Cortex of kidney (tissue), 1 donor: ENCODE measurements around the gene CLCF1.

Experiments
- DNase-seq: peaks from one replicate; lab custom pipeline; 2025; lab: John Stamatoyannopoulos, UW

CLCF1 gene

DNA sequence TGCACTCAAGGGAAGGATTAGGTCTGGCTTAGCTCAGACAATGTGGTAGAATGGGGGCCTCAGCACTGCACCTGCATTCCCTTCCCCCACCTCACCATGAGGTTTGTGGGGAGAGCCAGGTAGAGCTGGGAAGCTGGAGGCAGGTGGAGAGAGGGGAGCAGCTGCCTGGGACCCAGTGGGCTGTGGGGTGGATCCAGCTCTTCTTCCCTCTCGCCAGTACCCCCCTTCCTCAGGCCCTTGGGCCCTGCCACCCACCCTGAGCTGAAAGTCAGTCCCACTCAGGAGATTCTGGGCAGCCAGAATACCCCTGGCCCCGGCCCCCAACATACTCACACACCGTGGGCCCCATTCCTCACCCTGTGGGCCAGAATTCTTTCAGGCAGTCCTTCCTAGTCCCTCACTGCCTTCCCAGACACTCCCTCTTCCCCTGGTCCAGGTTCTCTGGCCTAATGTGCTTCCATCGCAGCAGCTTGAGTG lies 17.0 kb downstream of the CLCF1 start:
- DNase-seq = no peak

DNA sequence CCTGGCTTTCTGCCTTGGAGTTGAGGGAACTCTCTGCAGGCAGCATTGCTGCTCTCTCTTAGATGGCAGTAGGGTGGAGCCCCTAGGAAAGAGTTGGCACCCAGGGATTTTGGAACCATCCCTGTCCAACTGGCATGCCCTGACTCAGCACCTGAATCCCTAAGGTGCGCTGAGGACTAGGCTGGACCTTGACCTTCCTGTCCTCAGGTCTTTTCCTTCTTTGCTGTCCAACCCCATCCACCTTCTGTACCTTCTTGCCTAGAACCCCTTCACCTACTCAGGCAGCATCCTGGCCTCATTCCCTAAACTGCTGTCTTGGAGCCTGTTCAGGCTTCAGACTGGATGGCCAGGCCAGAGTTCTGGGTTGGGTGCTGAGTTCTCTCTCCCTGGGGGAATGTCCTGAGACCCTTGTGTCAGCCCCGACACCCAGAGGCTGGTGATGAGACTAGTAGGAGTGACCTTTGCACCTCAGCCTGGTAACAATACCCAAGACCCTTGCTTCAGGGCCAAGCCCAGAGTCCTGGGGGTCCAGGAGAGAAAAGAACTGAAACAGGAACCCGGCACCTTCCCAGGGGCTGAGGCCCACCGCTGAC lies 17.5 kb downstream of the CLCF1 start:
- no peak for DNase-seq

DNA sequence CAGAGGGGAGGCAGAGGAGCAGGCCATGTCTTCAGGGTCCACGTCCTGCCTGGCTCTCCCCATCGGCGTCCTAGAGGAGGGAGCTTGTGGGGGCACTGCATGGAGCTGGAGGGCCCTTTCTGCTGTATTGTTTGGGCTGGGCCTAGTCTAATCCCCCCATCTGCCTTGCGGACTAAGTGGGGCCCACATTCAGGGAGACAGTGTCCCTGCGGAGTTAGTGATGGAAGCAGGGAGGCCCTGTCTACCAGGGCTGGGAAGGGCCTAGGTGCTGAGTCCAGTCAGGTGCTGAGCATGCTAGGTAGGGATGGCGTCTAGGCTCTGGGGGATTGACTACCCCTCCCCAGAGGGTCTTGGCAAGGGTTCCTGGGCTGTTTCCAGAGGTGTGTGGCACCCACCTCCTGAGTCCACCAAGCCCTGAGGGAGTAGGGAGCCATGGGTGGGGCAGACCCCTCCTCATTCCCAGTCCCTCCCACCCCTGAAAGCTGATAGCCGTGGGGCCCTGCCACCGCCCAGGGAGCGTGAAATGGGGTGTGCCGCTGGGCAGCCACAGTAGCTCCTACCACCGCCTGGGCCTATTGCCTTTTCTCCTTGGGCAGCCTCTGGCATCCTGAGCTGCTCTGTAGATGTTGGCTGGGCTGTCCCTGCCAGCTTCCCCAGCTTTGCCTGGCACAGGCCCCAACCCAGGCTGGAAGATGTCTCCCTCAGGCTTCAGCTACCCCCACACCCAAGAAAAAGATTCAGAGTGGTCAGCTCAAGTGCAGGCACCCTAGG lies 18.2 kb downstream of the CLCF1 start:
- no peak for DNase-seq

DNA sequence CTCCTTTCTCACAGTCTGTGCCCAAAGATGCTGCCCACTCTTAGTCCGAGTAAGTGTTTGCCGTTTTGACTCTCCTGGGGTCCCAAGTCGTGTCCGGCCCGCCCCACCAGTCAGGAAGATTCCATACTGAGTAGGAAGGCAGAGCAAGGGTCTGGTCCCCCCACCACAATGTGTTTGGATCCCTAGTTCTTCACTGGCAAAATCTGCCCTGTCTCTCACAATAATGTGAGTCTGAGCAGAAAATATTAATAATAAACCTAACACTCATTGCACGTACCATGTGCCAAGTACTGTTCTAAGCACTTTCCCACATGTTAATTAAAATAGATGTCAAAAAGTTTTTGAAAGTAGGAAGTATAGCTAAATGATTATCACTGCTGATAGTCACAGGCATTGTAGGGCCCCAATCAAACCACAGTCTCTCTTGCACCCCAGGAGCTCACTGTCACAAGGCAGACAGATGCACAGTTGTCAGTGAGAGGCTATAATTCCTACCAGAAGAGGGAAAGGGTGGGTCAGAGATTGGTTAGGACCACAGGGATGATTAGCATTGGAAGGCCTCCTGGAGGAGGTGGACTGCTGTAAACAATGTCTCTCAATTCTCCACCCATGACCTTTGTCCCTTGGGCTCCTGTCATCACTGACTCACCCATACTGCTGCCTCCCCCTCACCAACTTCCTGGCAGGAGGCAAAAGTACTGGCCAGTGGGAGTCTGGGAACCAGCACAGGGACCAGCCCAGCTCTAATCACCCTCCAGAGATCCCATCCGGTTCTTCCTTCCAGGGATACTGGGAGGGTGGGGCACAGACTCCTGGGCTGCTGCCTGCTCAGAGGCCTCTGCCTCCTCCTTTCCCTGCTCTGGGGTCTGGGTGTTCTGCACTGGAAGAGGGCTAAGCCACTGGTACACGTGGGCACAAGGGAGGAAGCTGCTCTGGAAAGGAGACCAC lies 19.0 kb downstream of the CLCF1 start:
- DNase-seq = no peak

DNA sequence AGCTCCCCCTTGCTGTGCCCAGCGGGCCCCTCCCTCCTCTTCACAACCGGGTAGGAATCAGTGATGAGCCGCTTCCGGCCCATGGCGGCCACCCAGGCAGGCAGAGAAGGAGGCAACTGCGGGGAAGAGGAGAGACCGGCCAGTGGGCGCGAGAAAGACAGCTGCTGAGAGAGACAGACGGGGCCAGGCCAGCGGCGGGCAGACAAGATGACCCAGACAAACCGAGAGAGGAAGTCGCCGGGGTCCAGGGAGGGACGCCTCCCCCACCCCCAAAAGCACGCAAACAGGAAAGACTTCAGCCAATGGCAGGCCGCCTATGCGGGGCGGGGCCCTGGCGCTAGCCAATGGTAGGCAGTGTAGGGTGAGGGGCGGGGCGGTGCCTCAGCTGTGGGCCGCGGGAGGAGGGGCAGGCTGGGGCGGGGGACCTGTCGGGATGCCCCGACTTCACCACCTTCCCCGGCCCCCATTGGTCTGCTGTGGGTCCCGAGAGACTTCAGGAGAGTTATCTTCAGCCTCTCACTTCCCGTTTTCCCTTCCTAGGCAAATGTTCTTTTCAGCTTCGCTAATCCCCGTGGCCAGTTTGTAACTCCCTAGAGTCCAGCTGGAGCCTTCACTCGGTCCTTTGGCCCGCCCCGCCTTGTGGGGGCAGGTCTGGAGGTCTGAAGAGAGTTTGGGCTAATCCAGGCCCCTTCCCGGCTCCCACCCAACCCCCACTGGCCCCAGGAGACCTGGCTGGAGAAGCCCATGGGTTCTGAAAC lies 19.9 kb downstream of the CLCF1 start, which contains the start of gene POLD4:
TSS of gene POLD4 (minus strand) at position 230 of the 758 bp plus-strand sequence. CDS start at position 83, 147 bp downstream.
- DNase-seq = no peak

DNA sequence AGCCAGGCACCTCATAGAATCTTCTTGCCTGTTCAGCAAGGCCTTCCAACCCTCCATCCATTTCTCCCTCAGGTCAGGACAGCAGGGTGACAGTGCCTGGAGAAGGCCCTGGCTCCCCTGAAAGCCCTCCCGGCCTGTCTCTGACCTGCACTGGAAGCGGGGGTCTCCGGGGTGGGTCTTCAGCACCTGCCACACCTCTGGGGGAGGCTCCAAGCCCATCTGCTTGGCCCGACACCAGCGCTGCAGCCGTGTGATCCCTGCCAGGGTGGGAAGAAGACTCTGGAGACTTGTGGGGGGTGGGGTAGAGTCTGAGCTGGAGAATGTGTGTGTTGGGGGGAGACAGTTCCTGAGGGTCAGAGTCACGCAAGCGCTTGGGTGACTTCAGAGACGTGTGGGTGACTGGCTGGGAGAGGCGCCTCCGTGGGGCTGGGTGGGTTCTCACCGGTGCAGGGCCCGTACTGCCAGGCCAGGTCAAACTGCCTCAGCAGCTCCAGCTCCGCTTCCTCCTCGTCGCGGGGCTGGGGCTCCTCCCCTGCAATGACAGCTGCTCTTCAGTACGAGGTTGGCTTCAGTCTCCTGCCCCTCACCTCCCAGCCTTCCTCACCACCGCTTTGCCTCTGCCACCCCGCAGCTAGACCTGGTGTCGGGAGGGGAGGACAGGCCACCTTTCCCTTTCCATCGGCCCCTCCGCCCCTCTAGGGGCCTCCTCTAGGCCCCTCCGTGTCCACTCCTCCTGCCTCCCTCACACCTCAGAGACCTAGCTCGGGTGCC lies 20.7 kb downstream of the CLCF1 start:
- DNase-seq = no peak

DNA sequence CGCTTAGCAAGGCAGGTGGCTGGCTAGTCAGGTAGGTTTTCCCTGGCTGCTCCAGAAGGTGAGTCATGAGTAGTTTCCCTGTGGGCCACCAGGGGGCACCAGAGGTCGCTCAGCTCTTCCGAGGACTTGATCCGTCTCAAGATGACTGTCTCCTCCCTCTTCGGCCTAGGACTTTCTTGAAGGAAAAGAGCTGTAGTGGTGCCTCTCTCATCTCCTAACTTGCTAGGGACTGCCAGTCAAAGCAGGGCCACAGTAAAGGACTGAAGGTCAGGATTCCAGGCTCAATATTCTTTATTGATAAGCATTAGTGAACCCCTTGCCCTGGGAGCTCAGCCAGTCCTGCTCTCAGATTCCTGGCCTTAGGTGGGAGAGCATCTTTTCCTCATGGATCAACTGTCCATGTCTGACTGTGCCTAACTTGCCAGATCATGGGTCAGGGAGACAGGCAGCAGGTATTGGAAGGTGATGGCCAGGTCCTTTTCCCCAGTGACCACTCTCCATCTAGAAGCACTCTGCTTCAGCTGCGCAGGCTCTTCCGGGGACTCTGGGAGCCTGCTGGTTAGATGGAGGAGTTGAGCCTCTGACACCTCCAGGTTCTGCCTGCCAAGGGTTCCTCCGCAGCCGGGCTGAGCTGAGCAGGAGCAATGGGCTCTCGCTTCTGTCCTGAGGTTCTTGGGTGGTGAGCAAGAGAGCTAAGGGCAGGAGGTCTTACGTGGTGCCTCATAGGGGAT lies 22.0 kb downstream of the CLCF1 start:
- DNase-seq = no peak

DNA sequence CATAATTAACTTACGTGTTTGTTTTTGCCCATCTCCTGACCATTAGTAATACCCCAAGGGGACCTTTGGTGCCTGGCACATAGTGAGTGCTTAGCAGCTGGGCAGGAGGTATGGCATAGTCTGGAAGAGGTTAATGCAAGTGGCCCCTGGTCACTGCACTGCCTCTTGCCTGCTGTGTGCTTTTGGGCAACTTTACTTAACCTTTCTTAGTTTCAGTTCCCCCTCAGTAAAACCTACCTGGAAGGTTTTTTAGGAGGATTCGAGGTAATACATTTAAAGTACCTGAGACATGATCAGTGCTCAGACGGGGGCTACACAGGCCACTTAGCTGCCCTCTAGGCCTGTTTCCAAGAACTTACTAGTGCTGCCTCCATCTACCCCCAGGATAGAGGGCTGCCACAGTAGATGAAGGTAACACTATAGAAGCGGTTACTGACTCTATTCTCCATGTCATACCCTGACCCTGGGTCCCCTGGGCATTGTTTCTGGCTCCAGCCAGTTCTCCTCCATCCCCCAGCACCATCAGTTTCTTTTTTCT lies 23.4 kb downstream of the CLCF1 start:
- no peak for DNase-seq

DNA sequence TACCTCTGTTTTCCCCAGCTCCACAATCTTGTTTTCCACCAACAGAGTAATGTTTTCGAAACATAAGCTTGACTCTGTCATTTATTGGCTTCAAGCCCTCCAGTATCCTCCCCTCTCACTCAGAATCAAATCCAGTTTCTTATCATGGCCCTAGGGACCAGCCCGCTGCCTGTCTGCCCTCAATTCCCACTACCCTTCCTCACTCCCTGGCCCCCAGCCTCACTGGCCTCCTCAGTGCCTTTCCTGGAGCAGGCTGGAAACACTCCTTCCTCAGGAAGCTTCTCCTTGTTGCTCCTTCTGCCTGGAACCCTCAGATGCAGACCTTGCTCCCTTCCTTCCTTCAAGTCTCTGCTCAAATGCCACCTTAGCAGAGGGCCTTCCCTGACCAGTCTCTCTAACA lies 23.9 kb downstream of the CLCF1 start:
- DNase-seq = no peak

DNA sequence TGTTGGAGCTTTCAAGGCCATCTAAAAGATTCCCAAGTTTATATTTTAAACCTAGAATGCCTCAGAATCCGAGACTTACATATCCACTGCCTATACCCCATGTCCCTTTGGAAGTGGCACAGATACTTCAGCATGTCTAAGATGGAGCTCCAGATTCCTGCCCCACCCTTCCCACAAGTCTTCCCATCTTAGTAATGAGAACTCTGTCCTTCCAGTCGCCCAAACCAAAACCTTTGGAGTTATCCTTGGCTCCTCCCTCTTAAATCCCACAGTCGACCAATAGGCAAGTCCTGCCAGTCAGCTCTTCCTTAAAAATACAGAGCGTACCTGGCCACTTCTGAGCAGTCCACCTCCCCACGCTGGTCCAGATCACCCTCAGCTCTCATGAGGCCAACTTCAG lies 24.4 kb downstream of the CLCF1 start:
- no peak for DNase-seq

DNA sequence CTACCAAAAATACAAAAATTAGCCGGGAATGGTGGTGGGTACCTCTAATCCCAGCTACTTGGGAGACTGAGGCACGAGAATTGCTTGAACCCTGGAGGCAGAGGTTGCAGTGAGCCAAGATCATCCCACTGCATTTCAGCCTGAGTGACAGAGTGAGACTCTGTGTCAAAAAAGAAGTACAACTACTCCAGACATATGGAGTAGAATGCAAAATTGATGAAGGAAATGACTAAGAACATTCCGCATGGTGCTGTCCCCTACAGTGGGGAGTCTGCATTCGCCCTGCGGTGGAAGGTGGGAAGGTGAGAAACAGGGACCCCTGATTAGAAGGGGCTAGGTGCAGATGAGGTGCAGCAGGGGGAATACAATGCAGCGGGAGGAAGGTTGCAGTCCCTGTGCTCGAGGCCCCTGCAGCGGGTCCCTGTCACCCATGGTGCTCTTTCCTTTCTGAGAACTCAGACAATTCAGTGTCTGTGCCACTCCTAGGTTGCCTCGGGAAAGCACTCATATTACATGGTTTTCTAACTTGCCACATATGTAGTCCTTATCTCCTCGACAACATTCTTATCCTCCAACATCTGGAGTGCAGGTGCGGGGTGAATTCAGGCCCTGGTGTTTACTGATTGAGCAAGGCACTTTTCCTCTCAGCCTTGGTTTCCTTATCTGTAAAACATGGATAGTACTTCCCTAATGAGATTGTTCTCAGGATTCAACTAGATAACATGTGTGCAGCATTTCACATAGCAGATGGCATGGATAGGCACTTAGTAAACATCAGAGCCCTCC lies 25.2 kb downstream of the CLCF1 start:
- no peak for DNase-seq

DNA sequence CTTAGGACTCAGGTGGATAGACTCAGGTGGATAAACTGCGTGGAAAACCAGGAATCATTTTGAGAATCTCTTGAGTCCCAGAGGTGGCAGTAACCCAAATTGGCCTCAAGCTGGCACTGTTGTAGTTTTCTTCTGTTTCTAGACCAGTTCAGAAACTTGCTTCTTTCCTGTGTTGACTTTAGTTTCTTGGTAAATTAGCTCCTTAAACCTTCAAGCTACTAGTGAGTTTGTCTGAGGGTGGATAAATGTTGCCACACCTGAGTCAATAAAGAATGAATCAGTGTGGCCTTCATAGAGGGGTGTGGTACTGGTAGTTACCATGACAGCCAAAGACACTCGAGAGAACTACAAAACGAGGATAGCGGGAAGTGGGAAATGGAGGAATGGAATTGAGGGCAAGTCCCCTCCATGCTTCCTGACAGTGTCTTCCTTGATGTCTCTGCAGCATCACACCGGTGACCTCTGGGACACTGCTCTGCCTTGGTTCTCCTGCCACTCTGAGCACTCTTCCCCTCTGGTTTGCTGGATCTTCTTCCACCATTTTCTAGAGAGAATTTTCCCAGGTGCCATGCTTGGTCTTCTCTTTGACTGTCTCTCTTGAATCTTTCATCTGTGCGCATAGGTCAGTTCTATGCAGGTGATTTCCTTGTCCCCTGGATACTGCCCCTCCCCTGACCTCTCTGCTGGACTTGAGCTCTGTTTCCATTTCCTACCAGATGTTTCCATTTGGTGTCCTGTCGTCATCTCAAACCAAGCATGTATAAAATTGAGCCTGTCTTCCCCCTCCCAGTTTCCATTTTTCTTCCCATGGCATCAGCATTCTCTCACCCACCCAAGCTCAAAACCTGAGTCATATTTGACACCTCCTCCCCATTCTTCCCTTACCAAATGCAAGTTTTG lies 27.2 kb downstream of the CLCF1 start:
- DNase-seq = no peak

DNA sequence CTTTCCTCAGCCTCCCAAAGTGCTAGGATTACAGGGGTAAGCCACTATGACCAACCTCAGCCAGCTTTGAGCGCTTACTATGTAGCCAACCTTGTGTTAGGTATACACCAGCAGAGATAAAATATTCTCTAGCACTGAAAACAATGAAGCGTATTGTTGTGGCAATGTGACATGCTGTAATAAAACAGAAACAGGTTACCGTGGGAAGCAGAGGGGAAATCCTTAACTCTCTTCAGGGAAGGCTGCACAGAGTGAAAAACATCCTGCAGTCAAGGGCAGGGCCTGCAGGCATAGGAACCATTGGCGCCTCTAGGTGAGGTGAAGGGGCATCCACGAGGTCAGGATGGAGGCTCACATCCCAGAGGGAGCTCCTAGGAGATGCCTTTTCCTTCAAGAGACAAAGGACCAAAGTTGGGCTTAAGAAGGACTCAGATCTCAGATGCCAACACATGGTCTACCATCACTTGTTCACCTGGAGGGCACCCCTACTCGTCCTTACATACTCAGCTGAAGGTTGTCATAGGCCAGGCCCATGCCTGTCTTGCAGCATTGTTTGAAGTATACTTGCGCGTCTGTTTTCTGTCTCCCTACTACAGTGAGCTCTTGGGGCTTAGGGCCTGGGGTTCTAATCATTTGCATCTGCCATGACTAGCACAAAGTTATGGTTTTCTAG lies 28.0 kb downstream of the CLCF1 start:
- DNase-seq = no peak

DNA sequence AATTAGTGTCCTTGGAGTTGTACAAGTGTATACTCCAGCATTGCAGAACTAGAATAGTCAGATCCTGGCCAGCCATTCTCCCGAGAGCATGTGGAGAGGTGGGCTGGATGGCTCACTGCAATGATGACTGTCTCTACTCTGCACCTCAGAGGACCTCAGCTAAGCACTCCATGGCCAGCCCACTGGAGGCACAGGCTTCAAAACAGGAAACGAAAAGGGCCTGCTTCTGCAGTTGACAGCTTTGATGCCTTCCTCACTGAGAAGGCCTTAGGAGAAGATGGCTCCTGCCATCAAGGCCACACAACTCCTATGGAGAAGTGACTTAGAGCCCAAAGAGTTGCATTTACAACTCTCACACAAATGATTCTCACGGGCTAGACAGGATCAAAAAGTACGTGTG lies 29.1 kb downstream of the CLCF1 start:
- no peak for DNase-seq

DNA sequence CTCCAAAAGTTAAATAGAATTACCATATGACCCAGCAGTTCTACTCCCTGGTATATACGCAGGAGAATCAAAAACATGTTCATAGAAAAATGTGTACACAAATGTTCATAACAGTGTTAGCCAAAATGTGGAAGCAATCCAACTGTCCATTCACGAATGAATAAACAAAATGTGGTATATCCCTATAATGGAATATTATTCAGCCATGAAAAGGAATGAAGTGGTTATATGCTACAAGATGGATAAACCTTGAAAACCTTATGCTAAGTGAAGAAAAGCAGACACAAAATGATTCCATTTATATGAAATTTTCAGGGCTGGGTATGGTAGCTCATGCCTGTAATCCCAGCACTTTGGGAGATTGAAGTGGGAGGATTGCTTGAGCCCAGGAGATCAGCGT lies 36.1 kb downstream of the CLCF1 start:
- DNase-seq = no peak

DNA sequence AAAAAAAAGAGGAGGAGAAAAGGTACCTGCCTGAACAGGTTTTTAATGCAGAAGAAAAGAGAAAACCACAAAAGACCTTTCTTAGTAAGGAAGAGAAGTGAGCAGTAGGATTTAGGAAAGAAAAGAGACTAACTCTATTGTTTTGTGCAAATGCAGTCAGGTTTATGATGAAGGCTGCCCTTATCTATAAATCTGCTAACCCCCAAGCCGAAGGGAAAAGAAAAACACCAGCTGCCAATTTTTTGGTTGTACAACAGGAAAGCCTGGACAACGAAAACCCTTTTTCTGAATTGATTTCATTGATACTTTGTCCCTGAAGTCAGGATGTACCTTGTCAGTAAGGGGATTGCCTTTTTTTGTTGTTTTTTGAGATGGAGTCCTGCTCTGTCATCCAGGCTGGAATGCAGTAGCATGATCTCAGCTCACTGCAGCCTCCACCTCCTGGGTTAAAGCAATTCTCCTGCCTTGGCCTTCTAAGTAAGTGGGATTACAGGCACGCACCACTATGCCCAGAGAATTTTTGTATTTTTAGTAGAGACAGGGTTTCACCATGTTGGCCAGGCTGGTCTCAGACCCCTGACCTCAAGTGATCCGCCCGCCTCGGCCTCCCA lies 41.2 kb downstream of the CLCF1 start:
- no peak for DNase-seq

DNA sequence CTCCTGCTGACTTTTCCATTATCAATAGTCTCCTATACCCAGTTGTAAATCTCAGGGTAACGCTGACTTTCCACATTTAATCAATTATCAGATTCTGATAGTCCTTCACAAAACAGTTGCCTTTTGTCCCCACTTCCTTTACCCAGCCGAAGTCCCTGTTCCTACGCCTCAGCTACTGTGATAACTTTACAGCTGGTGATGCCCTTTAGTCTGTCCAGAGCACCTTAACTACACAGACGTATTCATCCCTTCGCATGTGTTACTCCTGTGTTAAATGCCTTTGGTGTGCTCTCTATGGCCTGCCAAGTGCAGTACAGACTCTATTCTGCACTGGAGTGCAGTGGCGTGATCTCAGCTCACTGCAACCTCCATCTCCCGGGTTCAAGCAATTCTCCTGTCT lies 49.9 kb downstream of the CLCF1 start:
- no peak for DNase-seq
